H9 (cell line): ENCODE measurements around the gene SLC17A1. TPM values are rescaled to one million over a fixed set of nuclear protein-coding genes. Genes with fewer than 3 reads are reported as not detected.

Experiments
- DNase-seq: peaks from one replicate; pipeline ENCODE4 v3.0.0-alpha.2; 2017
- H2AFZ ChIP-seq: one replicate; pipeline ENCODE4 v1.6.1; 2013; ENCODE audit warnings: mild to moderate bottlenecking, low read length, control low read depth, moderate library complexity
- H2AK5ac ChIP-seq: 2 replicates; pipeline ENCODE4 v1.6.1; 2013; ENCODE audit warnings: low read length, control low read depth, mixed read lengths; ENCODE audit not compliant: insufficient read length
- H2BK120ac ChIP-seq: one replicate; pipeline ENCODE4 v1.6.1; 2013; ENCODE audit warnings: low read depth, mild to moderate bottlenecking, low read length, control low read depth, inconsistent platforms; ENCODE audit not compliant: poor library complexity, severe bottlenecking
- H2BK12ac ChIP-seq: 2 replicates; pipeline ENCODE4 v1.6.1; 2013; ENCODE audit warnings: low read length, control low read depth, mixed read lengths, low read depth; ENCODE audit not compliant: insufficient read length
- H2BK15ac ChIP-seq: 2 replicates; pipeline ENCODE4 v1.6.1; 2013; ENCODE audit warnings: low read depth, low read length, control low read depth
- H2BK20ac ChIP-seq: one replicate; pipeline ENCODE4 v1.6.1; 2013; ENCODE audit warnings: low read depth, mild to moderate bottlenecking, low read length, control low read depth, inconsistent platforms; ENCODE audit not compliant: poor library complexity, severe bottlenecking
- H2BK5ac ChIP-seq: 2 replicates; pipeline ENCODE4 v1.6.1; 2013; ENCODE audit warnings: low read length, control low read depth, mixed read lengths; ENCODE audit not compliant: insufficient read length
- H3K14ac ChIP-seq: 2 replicates; pipeline ENCODE4 v1.6.1; 2013; ENCODE audit warnings: low read length, control low read depth; ENCODE audit not compliant: insufficient read depth
- H3K18ac ChIP-seq: 2 replicates; pipeline ENCODE4 v1.6.1; 2013; ENCODE audit warnings: low read depth, mild to moderate bottlenecking, mixed read lengths, low read length, control low read depth; ENCODE audit not compliant: insufficient read length
- H3K23ac ChIP-seq: 2 replicates; pipeline ENCODE4 v1.6.1; 2013; ENCODE audit warnings: low read length, control low read depth, mixed read lengths, low read depth; ENCODE audit not compliant: insufficient read length
- H3K23me2 ChIP-seq: 2 replicates; pipeline ENCODE4 v1.6.1; 2013; ENCODE audit warnings: low read depth, mild to moderate bottlenecking, mixed read lengths, low read length, control low read depth; ENCODE audit not compliant: insufficient read length, poor library complexity, severe bottlenecking
- H3K27ac ChIP-seq: 2 replicates; pipeline ENCODE4 v1.5.1; 2013; ENCODE audit warnings: low read length, control low read depth, mixed read lengths, low read depth; ENCODE audit not compliant: insufficient read length
- H3K27me3 ChIP-seq: 2 replicates; pipeline ENCODE4 v1.6.1; 2013; ENCODE audit warnings: low read length, control low read depth, inconsistent platforms; ENCODE audit not compliant: insufficient read depth
- H3K4ac ChIP-seq: 2 replicates; pipeline ENCODE4 v1.6.1; 2013; ENCODE audit warnings: low read depth, mild to moderate bottlenecking, control low read depth, inconsistent platforms, low read length, moderate library complexity
- H3K4me1 ChIP-seq: 2 replicates; pipeline ENCODE4 v1.6.1; 2013; ENCODE audit warnings: low read length, control low read depth, inconsistent platforms; ENCODE audit not compliant: insufficient read depth
- H3K4me2 ChIP-seq: 2 replicates; pipeline ENCODE4 v1.6.1; 2013; ENCODE audit warnings: low read length, control low read depth, mixed read lengths; ENCODE audit not compliant: insufficient read length, insufficient read depth
- H3K56ac ChIP-seq: 2 replicates; pipeline ENCODE4 v1.6.1; 2013; ENCODE audit warnings: low read depth, mild to moderate bottlenecking, mixed read lengths, low read length, control low read depth; ENCODE audit not compliant: insufficient read length
- H3K79me1 ChIP-seq: 2 replicates; pipeline ENCODE4 v1.6.1; 2013; ENCODE audit warnings: low read depth, mild to moderate bottlenecking, moderate library complexity, low read length, control low read depth, inconsistent platforms; ENCODE audit not compliant: insufficient read depth, poor library complexity, severe bottlenecking
- H3K79me2 ChIP-seq: 2 replicates; pipeline ENCODE4 v1.6.1; 2013; ENCODE audit warnings: low read length, control low read depth, inconsistent platforms; ENCODE audit not compliant: insufficient read depth
- H3K9ac ChIP-seq: 2 replicates; pipeline ENCODE4 v1.6.1; 2013; ENCODE audit warnings: low read length, control low read depth, mixed read lengths; ENCODE audit not compliant: insufficient read length; ENCODE audit errors: extremely low read depth
- H3K9me3 ChIP-seq: one replicate; pipeline ENCODE4 v1.6.1; 2013; ENCODE audit warnings: low read depth, low read length, inconsistent platforms; ENCODE audit not compliant: control insufficient read depth
- H3T11ph ChIP-seq: one replicate; pipeline ENCODE4 v1.6.1; 2013; ENCODE audit warnings: mild to moderate bottlenecking, low read length, control low read depth, inconsistent platforms
- H4K20me1 ChIP-seq: one replicate; pipeline ENCODE4 v1.6.1; 2013; ENCODE audit not compliant: control insufficient read depth, insufficient read length, insufficient read depth
- H4K5ac ChIP-seq: 2 replicates; pipeline ENCODE4 v1.6.1; 2013; ENCODE audit warnings: low read depth, mild to moderate bottlenecking, mixed read lengths, low read length, control low read depth; ENCODE audit not compliant: insufficient read length
- H4K8ac ChIP-seq: replicated peaks from 2 replicates; pipeline ENCODE4 v1.6.1; 2013; ENCODE audit warnings: low read length, control low read depth, mixed read lengths, low read depth; ENCODE audit not compliant: insufficient read length
- H4K91ac ChIP-seq: 2 replicates; pipeline ENCODE4 v1.6.1; 2013; ENCODE audit warnings: low read depth, mild to moderate bottlenecking, moderate library complexity, mixed read lengths, low read length, control low read depth; ENCODE audit not compliant: insufficient read length
- H3K27ac Mint-ChIP-seq, 3 experiments: 2 replicates in 2 of 3; 3 replicates in 1 of 3; pipeline ENCODE4 v1.8.0; 2020 to 2021; ENCODE audit warnings: mixed read lengths in 3 of 3, mild to moderate bottlenecking in 1 of 3, moderate library complexity in 1 of 3
- H3K27me3 Mint-ChIP-seq: 2 replicates; pipeline ENCODE4 v1.8.0; 2021; ENCODE audit warnings: low read depth, mild to moderate bottlenecking, moderate library complexity, mixed read lengths
- H3K36me3 Mint-ChIP-seq, 3 experiments: 2 replicates in 2 of 3; 3 replicates in 1 of 3; pipeline ENCODE4 v1.8.0; 2020 to 2021; ENCODE audit warnings: low read depth in 3 of 3, mixed read lengths in 3 of 3; ENCODE audit not compliant: insufficient read depth in 1 of 3
- H3K4me1 Mint-ChIP-seq, 2 experiments: 2 replicates each; pipeline ENCODE4 v1.8.0; 2020; ENCODE audit warnings: mixed read lengths in 2 of 2
- H3K4me3 Mint-ChIP-seq, 2 experiments: 2 replicates in 1 of 2; 3 replicates in 1 of 2; pipeline ENCODE4 v1.8.0; 2020 to 2021; ENCODE audit warnings: mild to moderate bottlenecking in 2 of 2, mixed read lengths in 2 of 2, moderate library complexity in 1 of 2
- H3K9me3 Mint-ChIP-seq, 2 experiments: 2 replicates in 1 of 2; 3 replicates in 1 of 2; pipeline ENCODE4 v1.8.0; 2020; ENCODE audit warnings: mild to moderate bottlenecking in 2 of 2, mixed read lengths in 2 of 2, moderate library complexity in 1 of 2
- CTCF ChIP-seq: fragments of 200-600 bp; sonication (generic); conservative IDR thresholded peaks from 3 replicates; pipeline ENCODE4 v1.8.0; 2021; ENCODE audit warnings: antibody characterized with exemption, mild to moderate bottlenecking
- WGBS: extraction: QIAGEN DNeasy Blood & Tissue Kit; methylation state at CpG from one replicate; pipeline ENCODE4 v1.1.7; 2013; ENCODE audit warnings: missing lambda C conversion rate, low lambda C conversion rate, mixed read lengths; ENCODE audit not compliant: insufficient read length; ENCODE audit errors: extremely low coverage; 5-methylcytosine and 5-hydroxymethylcytosine counted together
- total RNA-seq: library from RNA; stranded (reverse); gene quantifications from 2 replicates; pipeline ENCODE4 v1.2.1, GENCODE V29; 2021

Gene SLC17A1
- total RNA-seq, 1 experiment from 2014 or later, result not detected

DNA sequence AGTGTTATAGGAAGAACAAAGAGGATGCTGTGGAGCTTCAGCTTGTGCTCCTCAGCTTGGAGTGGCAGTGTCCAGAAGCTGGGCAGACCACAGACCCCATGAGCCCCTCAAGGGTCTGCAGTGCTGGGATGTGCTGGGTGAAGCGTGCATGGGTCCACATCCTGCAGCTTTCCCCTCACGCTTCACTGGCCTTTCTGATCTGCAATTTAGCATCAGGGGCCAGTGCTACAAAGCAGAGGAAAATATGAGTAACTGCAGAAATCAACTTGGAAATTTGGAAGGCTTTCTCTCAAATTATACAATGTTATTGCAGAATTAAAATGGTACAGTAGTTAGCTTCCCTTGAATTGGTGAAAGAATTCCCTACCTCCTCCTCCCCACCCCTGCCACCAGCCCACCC is 67.2 kb downstream of the SLC17A1 start:
- DNase-seq, result no peak
- WGBS, result no CpG with 5 or more reads among the region's 2 CpGs
- H2BK5ac ChIP-seq, result no peak overlapping the region
- no peak overlapping the region for H3K23ac ChIP-seq
- H4K5ac ChIP-seq, result no peak overlapping the region
- no peaks in the 10 kb centered on the region for H3K79me2 ChIP-seq
- no peak overlapping the region for H3K14ac ChIP-seq
- TF ChIP-seq CTCF, result no peak
- H2BK15ac ChIP-seq, result no peak overlapping the region
- H4K91ac ChIP-seq, result no peak overlapping the region
- no peak overlapping the region for H2BK20ac ChIP-seq
- H3K27ac ChIP-seq, result no peak overlapping the region
- H2BK12ac ChIP-seq, result no peak overlapping the region
- no peak overlapping the region for H2AK5ac ChIP-seq
- H3K27me3 ChIP-seq, result no peaks in the 10 kb centered on the region
- no peak overlapping the region for H3T11ph ChIP-seq
- H3K4ac ChIP-seq, result no peak overlapping the region
- no peak overlapping the region for H4K8ac ChIP-seq
- H4K20me1 ChIP-seq, result no peaks in the 10 kb centered on the region
- no peaks in the 10 kb centered on the region for H3K9me3 ChIP-seq
- no peak overlapping the region; a peak in 1 of 7 replicates for H3K27ac Mint-ChIP-seq
- no peak overlapping the region for H3K4me2 ChIP-seq
- peaks cover 0 to 2% of the 10 kb centered on the region in 2 experiments; a peak in 1 of 4 replicates for H3K4me1 Mint-ChIP-seq
- H3K18ac ChIP-seq, result no peak overlapping the region
- H3K4me3 Mint-ChIP-seq, result no peak overlapping the region
- no peak overlapping the region for H2BK120ac ChIP-seq
- no peak overlapping the region for H3K56ac ChIP-seq
- no peaks in the 10 kb centered on the region for H3K36me3 Mint-ChIP-seq
- H3K9ac ChIP-seq, result no peak overlapping the region
- no peak overlapping the region for H2AFZ ChIP-seq
- no peaks in the 10 kb centered on the region for H3K9me3 Mint-ChIP-seq
- no peaks in the 10 kb centered on the region for H3K79me1 ChIP-seq
- no peaks in the 10 kb centered on the region for H3K4me1 ChIP-seq
- peaks cover 1% of the 10 kb centered on the region; the same call in 1 of the 2 replicates for H3K27me3 Mint-ChIP-seq
- no peaks in the 10 kb centered on the region for H3K23me2 ChIP-seq
